Stimulated activated effector memory CD8-positive, alpha-beta T cell treated with anti-CD3 and anti-CD28 coated beads, Interleukin-12 subunit alpha, Interleukin-12 subunit beta, amount 100 ng/mL, for 72 hours (primary cell): Measurements from ENCODE around the gene HOXD8.

Experiments used
- ATAC-seq: fragments of 150-1000 bp; cut with Tn5 transposase; 2 replicates; pipeline ENCODE4 v1.10.0; 2021
- DNase-seq, 2 donors: peaks; one replicate each; pipeline ENCODE4 v3.0.0; 2021 to 2022; ENCODE audit warnings: low spot score in 2 of 2
- H3K27ac Mint-ChIP-seq: one replicate; pipeline ENCODE4 v1.8.0; 2022; ENCODE audit warnings: mild to moderate bottlenecking, mixed read lengths
- H3K36me3 Mint-ChIP-seq: one replicate; pipeline ENCODE4 v1.8.0; 2022; ENCODE audit warnings: mild to moderate bottlenecking, mixed read lengths
- H3K4me1 Mint-ChIP-seq: one replicate; pipeline ENCODE4 v1.8.0; 2022; ENCODE audit warnings: mixed read lengths
- H3K4me3 Mint-ChIP-seq: one replicate; pipeline ENCODE4 v1.8.0; 2022; ENCODE audit warnings: mild to moderate bottlenecking, mixed read lengths
- H3K9me3 Mint-ChIP-seq: one replicate; pipeline ENCODE4 v1.8.0; 2022; ENCODE audit warnings: mixed read lengths

Gene HOXD8

DNA sequence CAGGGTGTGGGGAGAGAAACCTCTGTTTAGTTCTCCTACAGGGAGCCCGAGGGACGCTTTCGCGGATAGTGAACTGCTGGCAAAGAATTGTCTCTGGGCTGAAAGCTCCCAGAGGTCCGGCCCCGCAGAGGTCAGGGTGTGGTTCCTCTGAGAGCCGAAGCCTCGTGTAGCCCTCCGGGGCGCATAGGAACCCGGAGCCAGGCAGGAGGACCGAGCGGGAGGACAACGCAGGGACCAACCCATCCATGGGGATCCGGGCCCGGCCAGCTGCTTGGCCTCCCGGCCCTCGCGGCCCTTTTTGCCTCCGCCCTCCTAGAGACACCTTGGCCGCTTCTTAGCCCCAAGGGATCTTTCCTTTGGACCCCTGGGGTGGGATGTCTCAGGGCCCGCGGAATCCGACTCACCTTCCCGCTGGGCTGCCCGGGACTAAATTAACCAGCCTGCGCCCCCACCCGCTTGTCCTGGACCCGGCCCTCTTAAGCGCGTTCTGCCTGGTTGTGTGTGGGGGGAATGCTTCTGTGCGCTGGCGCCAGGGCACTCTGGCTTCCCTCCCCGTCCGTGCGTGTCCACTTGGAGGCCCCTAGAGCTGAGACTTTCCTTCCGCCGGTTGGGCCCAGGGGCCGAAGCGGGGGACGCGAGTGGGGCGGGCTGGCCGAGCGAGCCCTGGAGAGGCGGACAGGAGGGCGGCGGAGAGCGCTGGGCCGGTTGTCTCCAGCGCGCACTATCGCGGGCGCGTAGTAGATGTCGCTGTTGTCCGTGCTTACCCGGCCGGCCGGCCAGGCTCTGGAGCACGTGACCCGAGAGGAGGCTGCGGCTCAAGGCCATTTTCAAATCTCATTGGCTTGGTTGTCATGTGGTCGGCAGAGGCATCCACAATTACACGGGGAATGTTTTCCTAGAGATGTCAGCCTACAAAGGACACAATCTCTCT, 13.4 kb upstream of the HOXD8 start, which contains the start of gene HOXD10:
Gene HOXD10, plus strand, starts transcription at position 896 of the 931 bp plus-strand sequence. CDS start 56 bp downstream, outside the sequence.
- no peaks in the 10 kb centered on the region for H3K9me3 Mint-ChIP-seq
- no peak within 1 kb of the TSS for H3K27ac Mint-ChIP-seq
- no peak for ATAC-seq
- peaks cover 12% of the 10 kb centered on the region for H3K4me1 Mint-ChIP-seq
- DNase-seq: no peak
- H3K4me3 Mint-ChIP-seq: no peak within 1 kb of the TSS
- no peaks in the 10 kb centered on the region for H3K36me3 Mint-ChIP-seq

DNA sequence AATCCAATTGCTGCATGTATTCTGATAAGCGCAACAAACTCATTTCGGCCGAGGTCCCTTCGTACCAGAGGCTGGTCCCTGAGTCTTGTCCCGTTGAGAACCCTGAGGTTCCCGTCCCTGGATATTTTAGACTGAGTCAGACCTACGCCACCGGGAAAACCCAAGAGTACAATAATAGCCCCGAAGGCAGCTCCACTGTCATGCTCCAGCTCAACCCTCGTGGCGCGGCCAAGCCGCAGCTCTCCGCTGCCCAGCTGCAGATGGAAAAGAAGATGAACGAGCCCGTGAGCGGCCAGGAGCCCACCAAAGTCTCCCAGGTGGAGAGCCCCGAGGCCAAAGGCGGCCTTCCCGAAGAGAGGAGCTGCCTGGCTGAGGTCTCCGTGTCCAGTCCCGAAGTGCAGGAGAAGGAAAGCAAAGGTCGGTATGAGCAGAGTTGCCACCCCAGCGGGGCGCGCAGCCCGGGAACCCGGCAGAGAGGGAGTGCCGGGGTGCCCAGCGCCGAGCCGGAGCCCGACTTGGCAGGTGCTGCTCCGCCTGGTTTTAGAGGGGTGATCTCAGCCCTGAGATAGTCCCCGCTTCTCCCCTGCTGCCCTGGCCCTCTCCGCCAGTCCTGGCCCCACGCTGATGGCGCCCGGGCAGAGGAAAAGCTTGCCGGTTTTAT, 12.2 kb upstream of the HOXD8 start:
- Mint-ChIP-seq H3K27ac (no peak overlapping the region), H3K36me3 (no peaks in the 10 kb centered on the region), H3K9me3 (no peaks in the 10 kb centered on the region), H3K4me1 (peaks cover 12% of the 10 kb centered on the region), H3K4me3 (no peak overlapping the region)
- ATAC-seq (no peak), DNase-seq (no peak)

DNA sequence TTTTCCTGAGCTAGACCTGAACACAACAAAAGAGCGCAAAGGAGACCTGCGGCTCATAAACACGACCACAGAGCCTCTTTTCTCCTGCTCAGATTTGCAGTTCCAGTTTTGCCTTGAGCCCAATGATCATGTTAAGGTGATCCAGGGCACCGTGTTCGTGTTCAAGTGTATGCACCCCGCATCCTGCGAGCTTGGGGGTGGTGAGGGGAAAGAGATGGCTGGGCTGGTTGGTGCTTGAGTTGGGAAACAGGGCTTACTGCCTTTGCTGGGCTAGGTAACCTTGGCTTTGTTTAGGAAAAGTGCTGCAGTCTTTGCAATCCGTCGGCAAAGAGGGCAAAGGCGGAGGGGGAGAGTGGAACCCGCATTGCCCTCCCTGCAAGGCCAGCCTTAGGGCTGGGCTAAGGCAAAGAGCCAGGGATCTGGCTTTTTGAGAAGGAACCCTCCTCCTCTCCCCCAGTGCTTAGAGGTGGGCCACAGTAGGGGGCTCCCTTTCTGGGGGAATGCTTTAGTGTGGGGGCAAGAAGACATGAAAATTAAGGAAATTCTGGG, 11.6 kb upstream of the HOXD8 start:
- DNase-seq (no peak), ATAC-seq (no peak)
- Mint-ChIP-seq H3K9me3 (no peaks in the 10 kb centered on the region), H3K36me3 (peaks cover under 1% of the 10 kb centered on the region), H3K27ac (no peak overlapping the region), H3K4me1 (peaks cover 12% of the 10 kb centered on the region), H3K4me3 (no peak overlapping the region)

DNA sequence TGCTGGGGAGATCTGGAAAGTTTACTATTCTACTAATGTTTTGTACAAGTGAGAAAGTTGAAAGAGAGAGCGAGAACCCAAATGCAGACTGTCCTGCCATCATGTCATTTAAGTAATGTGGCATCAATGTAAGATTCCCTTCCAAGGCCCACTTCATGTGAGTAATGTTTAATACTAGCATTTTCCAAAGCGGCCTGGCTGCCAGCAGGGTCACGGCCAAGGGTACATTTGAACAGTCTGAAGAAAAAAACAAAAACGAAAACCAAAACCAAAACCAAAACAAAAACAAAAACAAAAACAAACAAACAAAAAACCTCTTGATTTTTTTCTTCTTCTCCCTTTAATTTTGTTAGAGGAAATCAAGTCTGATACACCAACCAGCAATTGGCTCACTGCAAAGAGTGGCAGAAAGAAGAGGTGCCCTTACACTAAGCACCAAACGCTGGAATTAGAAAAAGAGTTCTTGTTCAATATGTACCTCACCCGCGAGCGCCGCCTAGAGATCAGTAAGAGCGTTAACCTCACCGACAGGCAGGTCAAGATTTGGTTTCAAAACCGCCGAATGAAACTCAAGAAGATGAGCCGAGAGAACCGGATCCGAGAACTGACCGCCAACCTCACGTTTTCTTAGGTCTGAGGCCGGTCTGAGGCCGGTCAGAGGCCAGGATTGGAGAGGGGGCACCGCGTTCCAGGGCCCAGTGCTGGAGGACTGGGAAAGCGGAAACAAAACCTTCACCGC, 10.7 kb upstream of the HOXD8 start:
- DNase-seq: no peak
- Mint-ChIP-seq H3K27ac (no peak overlapping the region), H3K4me1 (peaks cover 15% of the 10 kb centered on the region), H3K36me3 (peaks cover 9% of the 10 kb centered on the region), H3K4me3 (peak overlapping the region; percentile 20), H3K9me3 (no peaks in the 10 kb centered on the region)
- ATAC-seq: no peak

DNA sequence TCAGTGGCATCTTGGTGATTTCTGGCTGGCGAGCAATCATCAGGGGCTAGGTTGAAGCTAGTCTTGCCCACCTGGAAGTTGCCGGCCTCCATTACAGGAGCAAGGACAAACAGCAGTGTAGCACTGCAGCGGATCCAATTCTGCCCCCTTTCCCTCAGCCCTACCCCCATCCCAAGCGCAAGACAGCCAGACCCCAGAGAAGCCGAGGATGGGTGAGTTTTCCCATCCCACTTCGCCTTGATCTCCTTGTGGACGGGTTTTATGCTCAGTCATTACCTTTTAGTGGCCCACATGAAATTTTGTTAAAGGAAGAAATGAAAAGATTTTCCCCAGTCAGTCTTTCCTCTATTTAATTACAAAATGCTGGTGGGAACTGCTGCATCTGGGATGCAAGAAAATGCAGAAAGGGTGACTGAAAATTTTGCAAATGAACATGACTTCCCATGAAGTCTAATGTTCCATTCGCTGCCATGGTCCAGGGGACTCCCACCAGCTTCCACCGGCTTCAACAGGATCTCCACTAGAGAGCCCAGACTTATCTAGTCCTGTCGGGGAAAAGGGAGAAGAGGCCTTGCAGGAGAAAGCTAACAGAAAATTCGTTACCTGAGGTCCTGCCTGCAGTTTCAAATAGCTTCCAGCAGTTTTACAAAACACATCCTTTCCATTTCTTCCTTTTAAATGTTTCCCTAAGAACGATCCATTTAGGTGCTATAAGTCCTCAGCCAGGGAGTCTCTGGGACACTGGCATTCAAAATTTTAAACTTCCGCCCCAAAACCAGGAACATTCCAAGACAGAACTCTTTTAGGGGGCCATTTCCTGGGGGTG, 8.9 kb upstream of the HOXD8 start:
- no peak for ATAC-seq
- no peak overlapping the region for H3K27ac Mint-ChIP-seq
- H3K4me3 Mint-ChIP-seq: no peak overlapping the region
- DNase-seq: no peak
- no peaks in the 10 kb centered on the region for H3K9me3 Mint-ChIP-seq
- peaks cover 19% of the 10 kb centered on the region for H3K4me1 Mint-ChIP-seq
- H3K36me3 Mint-ChIP-seq: peaks cover 9% of the 10 kb centered on the region

DNA sequence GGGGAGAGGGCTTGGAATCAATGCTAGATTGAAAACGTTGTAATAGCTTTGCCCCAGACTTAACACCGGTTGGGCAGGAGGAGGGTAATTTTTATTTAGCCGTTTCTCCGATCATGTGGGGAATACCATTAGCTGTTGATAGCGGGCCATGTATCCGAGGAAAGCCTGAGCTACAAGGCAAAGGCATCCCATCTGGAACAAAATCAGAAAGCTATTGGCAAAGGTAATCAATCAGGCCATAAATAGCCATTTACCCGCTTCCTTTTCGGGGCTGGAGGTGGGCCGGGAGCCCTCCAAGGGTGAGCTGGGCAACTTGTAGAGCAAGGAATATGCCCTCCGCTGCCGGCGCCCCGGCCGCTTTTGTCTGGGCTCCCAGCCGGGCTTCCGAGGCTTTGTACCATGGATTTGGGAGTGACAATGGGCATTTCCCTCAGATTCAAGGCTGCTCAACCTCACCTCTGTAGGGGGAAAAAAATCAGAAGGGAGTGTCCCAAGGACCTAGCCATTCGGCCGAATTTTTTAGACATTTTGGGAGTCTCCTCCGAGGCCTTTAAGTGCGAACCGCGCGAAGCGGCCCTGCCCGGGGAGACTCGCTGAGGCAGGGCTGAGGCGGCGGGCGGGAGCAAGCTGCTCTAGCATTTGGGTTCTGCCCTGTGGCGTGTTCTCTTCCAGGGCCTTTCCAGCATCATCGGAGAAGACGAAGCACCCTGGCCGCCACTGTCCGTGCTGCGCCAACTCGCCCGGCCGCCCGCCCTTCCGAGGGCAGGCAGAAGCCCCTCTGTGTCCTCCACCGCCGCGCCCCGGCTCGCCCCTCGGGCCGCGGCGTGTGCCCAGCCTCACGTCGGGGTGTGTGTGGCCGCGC, 8.1 kb upstream of the HOXD8 start:
- DNase-seq (no peak), ATAC-seq (no peak)
- Mint-ChIP-seq H3K36me3 (peaks cover 9% of the 10 kb centered on the region), H3K9me3 (no peaks in the 10 kb centered on the region), H3K4me3 (no peak overlapping the region), H3K4me1 (peaks cover 19% of the 10 kb centered on the region), H3K27ac (no peak overlapping the region)

DNA sequence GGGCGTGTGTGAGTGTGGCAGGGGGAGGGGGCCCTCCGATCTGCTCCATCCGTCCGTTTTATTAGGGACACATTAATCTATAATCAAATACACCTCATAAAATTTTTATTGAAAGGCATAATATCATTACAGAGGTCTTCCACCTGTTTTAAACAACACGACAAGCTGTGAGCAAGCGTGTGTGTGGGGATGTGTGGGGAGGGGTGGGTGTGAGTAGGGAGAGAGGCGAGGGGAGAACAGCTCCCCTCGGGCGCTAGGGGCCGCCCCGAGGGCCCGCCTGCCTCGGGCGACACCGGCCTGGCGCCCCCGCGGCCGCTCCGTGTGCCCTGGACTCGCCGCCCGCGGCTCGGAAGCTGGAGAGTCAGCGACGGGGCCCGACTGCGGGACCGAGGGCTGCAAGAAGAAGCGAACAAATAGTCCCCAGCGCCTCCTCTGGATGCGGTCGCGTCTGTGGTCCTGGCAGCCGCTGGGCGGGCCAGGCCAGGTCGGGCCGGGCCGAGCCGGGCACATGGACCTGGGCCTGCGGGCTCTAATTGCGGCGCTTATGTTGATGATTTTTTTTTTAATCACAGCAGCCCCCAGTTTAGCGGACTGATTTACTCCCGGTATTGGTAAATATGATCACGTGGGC, 7.3 kb upstream of the HOXD8 start:
- ATAC-seq (no peak), DNase-seq (no peak)
- Mint-ChIP-seq H3K9me3 (no peaks in the 10 kb centered on the region), H3K27ac (no peak overlapping the region), H3K36me3 (peaks cover 9% of the 10 kb centered on the region), H3K4me1 (peaks cover 19% of the 10 kb centered on the region), H3K4me3 (no peak overlapping the region)

DNA sequence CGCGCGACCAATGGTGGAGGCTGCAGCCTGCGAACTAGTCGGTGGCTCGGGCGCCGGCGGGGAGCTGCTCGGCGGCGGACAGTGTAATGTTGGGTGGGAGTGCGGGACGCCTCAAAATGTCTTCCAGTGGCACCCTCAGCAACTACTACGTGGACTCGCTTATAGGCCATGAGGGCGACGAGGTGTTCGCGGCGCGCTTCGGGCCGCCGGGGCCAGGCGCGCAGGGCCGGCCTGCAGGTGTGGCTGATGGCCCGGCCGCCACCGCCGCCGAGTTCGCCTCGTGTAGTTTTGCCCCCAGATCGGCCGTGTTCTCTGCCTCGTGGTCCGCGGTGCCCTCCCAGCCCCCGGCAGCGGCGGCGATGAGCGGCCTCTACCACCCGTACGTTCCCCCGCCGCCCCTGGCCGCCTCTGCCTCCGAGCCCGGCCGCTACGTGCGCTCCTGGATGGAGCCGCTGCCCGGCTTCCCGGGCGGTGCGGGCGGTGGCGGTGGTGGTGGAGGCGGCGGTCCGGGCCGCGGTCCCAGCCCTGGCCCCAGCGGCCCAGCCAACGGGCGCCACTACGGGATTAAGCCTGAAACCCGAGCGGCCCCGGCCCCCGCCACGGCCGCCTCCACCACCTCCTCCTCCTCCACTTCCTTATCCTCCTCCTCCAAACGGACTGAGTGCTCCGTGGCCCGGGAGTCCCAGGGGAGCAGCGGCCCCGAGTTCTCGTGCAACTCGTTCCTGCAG, 6.7 kb upstream of the HOXD8 start, which contains the start of gene HOXD9:
Gene HOXD9, plus strand, starts transcription at position 37 of the 728 bp plus-strand sequence. Its CDS starts 50 bp downstream, at position 87.
- Mint-ChIP-seq H3K4me3 (peak within 1 kb of the TSS; percentile 9), H3K36me3 (peaks cover 9% of the 10 kb centered on the region), H3K4me1 (peaks cover 19% of the 10 kb centered on the region), H3K9me3 (no peaks in the 10 kb centered on the region), H3K27ac (no peak within 1 kb of the TSS)
- ATAC-seq (peak; percentile 31), DNase-seq (no peak)

DNA sequence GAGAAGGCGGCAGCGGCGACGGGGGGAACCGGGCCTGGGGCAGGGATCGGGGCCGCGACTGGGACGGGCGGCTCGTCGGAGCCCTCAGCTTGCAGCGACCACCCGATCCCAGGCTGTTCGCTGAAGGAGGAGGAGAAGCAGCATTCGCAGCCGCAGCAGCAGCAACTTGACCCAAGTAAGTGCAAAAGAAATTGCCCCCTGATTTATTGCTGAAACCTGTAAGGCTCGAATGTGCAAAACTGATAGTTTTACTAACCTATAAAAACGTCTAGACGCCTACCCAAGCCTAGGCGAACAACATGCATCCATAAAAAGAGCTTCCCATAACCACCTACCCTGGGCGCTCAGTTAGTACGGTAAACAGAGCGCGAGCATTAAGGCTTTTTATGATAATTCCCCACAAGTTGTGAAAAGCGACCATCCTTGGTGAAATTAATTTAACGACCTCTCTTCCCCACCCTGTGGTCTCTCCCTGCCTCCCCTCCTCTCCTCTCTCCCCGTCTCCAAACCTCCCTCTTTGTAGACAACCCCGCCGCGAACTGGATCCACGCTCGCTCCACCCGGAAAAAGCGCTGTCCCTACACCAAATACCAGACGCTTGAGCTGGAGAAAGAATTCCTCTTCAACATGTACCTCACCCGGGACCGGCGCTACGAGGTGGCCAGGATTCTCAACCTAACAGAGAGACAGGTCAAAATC, 5.9 kb upstream of the HOXD8 start:
- Mint-ChIP-seq H3K4me1 (peaks cover 18% of the 10 kb centered on the region), H3K9me3 (no peaks in the 10 kb centered on the region), H3K36me3 (peaks cover 15% of the 10 kb centered on the region), H3K27ac (no peak overlapping the region), H3K4me3 (peak overlapping the region; percentile 9)
- DNase-seq: no peak
- ATAC-seq: no peak

DNA sequence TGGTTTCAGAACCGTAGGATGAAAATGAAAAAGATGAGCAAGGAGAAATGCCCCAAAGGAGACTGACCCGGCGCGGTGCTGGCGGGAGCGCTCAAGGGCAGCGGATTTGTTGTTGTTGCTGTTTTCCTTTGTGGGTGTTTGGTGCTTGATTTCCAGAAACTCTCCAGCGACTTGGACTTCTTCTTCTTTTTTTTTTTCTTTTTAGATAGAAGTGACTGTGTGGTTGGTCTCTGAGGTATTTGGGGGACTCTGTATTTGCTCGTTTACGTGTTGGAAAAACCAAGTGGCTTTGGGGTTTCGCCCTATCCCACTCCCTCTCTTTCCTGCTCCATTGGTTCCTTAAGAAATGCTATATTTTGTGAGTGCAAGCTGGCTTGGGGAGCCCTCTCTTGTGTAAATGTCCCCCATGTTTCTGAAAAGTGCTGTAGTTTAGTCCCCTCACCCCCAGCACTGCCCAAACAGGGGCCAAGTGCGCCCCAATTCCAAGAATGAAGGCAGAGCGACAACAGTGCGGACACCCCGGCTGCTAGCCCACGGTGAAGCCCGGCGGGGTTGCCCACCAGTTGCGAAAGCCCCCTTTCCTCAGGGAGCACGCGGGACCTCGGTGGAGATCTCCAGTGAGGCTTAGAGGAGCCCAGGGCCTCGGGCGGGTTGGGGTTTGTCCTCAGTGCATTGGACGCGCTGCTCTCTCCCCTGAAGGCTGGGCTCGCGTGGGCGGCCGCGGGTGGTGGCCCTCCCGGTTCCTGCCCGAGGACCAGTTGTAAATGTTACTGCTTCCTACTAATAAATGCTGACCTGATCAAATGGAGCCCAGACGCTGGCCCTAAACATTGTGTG, 5.2 kb upstream of the HOXD8 start:
- H3K4me3 Mint-ChIP-seq: peak overlapping the region; percentile 9
- DNase-seq: no peak
- peaks cover 15% of the 10 kb centered on the region for H3K36me3 Mint-ChIP-seq
- no peak for ATAC-seq
- H3K9me3 Mint-ChIP-seq: no peaks in the 10 kb centered on the region
- H3K27ac Mint-ChIP-seq: no peak overlapping the region
- peaks cover 19% of the 10 kb centered on the region for H3K4me1 Mint-ChIP-seq

DNA sequence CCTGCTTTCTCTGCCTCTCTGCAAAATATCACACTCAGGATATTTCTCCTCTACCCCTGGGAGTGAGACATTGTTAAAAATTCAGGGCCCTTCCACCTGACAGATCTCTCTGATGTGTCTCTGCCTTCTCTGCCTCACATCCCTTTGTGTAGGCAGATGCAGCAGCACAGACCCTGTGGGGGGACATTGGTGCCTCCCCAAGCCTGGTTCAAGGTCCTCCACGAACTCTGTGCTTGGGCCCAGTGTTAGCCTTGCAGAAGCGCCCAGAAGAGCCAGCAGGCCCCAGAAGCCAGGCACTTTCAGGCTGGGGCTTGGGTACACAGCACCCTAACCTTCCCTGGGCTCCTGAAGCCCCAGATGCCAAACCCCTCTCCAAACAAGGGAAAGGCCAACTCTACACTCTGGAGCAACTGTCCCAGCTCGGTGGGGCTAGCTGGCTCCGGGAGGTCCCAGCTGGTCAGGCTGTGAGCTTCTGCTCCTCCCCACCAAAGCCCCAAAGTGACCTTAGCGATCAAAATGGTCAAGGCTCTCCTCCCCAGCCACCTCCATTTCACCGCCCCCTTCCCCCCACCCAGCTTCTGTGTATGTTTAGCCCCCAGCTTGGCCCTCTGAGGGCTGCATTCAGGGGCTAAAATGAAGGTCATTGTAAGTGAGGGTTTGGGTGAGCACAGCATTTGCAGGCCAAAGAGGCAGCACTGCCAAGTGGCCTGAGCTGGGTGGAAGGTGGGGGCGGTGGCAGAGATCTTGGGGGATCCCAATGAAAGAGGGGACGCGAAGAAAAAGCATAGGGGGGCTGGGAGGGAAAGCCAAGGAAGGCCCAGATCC, 4.3 kb upstream of the HOXD8 start:
- H3K9me3 Mint-ChIP-seq: no peaks in the 10 kb centered on the region
- no peak overlapping the region for H3K27ac Mint-ChIP-seq
- peaks cover 15% of the 10 kb centered on the region for H3K36me3 Mint-ChIP-seq
- peaks cover 19% of the 10 kb centered on the region for H3K4me1 Mint-ChIP-seq
- ATAC-seq (no peak), DNase-seq (no peak)
- no peak overlapping the region for H3K4me3 Mint-ChIP-seq
